Epithelial cell of proximal tubule (primary cell): ENCODE results near the gene EDARADD. TPM values are rescaled to one million over a fixed set of nuclear protein-coding genes. Genes with fewer than 3 reads are reported as not detected.

Source experiments
- DNase-seq: peaks from one replicate; pipeline ENCODE4 v3.0.0-alpha.2; 2011; ENCODE audit warnings: low read depth
- H3K4me3 ChIP-seq: 2 replicates; pipeline ENCODE4 v1.5.1; 2011; ENCODE audit warnings: low read depth, mild to moderate bottlenecking, low read length
- CTCF ChIP-seq: conservative IDR thresholded peaks from 2 replicates; pipeline ENCODE4 v1.5.1; 2012; ENCODE audit warnings: low read depth, mild to moderate bottlenecking, low read length
- total RNA-seq: library from RNA; depleted of rRNA; stranded (reverse); fragments of >200 nt; gene quantifications from 2 replicates; pipeline ENCODE4 v1.2.3, GENCODE V29; 2015

The EDARADD gene
- total RNA-seq, 1 donor from 2014 or later, result 1.1 TPM

DNA sequence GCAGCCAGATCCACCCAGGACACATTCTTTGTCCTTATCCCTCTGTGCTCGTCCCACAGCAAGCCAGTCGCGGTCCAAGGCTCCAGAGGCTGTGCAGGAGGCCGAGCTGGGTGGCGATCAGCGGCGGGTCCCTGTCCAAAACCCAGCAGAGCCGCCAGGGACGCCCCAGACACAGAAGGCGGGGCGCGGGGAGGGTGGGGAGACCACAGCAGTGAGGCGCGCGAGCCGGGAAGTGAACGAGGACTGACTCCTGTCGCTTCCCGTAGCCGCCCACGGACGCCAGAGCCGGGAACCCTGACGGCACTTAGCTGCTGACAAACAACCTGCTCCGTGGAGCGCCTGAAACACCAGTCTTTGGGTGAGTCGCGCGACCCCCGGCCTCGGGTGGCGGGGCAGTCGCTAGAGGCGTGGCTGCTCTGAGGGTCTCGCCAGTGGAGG lies 129.6 kb downstream of the EDARADD start, which contains the start of gene LGALS8:
TSS of gene LGALS8 (plus strand) at position 279 of the 438 bp plus-strand sequence. CDS start 2,089 bp downstream, outside the sequence.
- peak within 1 kb of the TSS; percentile 95 for H3K4me3 ChIP-seq
- DNase-seq, result no peak
- TF ChIP-seq CTCF, result no peak

DNA sequence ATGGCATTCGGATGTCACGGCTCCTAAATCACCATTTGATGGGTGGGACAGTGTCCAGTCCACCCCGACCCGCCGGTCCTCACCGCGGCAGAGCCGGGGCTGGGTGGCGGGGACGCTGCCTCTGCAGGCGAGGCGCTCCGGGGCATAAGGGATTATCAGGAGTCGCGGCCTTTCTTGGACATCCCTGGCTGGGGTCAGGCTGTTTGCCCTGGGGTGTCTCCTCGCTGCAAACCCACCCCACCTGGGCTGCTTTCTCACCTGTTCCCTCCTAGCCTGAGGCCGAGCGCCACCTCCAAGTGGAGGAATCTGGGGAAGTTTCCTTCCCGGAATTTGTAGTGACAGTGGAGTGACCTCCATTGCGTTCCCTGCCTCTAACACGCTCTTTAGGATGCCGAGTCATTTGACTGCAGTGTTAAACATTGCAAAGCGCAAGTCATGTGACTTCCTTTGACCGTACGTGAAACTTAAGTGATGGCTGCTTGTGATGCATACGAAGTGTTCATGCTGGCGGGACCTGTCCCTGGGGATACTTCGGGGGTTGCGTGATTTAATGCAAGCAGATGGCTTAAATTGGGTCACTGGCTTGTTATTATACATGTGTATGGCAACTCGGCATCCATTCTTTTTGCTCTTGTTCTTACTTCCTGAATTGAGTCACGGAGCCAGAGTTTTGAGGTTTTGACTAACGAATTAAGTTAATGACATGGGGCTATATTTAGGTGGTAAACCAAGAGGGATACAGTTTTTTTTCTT lies 130.2 kb downstream of the EDARADD start:
- no peak for TF ChIP-seq CTCF
- peak overlapping the region; percentile 95 for H3K4me3 ChIP-seq
- no peak for DNase-seq

DNA sequence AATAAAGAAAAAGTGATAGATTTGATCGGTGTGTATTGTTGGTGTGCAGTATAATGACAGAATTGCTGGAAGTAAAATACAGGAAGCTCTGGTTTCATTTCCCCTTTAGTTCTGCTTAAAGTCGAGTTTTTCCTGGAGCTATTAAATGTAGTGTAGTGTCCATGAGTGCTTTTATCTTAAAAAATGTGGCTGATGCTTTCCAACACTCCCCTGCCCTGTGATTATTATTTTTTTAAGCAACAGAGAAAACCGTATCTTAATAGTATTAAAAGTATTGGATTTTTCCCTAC lies 130.8 kb downstream of the EDARADD start:
- no peak for DNase-seq
- no peak for TF ChIP-seq CTCF
- peak overlapping the region; percentile 95 for H3K4me3 ChIP-seq

GRCh38 chr1:236526079-236526478 lies 132.0 kb downstream of the EDARADD start:
- no peak for DNase-seq

DNA sequence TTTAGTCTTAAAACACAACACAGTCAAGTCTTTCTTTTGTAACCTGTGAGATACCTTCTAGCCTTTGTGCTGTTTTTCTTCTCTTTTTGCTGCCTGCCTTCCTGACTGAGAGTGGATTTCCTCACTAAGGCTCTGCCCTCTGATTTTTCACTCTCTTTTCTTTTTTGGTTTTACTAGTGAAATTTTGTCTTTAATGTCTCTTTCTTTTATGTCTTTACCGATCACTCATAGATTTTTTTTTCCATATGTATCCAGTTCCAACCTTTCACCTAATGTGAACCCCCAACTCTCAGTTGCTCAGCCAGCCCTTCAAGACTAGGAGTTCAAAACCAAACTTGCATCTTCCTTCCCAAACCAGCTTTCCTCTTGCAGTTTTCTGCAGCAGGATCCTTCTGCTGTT lies 136.2 kb downstream of the EDARADD start:
- H3K4me3 ChIP-seq, result no peak overlapping the region
- no peak for DNase-seq
- no peak for TF ChIP-seq CTCF

More at GRCh38 chr1:236526079-236526478, 132.0 kb downstream of the EDARADD start:
- no peak overlapping the region for H3K4me3 ChIP-seq
- no peak for TF ChIP-seq CTCF

- TF ChIP-seq CTCF, result no peak
- no peak overlapping the region for H3K4me3 ChIP-seq
- DNase-seq, result no peak
Observed at GRCh38 chr1:236530959-236531358, 136.9 kb downstream of the EDARADD start.

DNA sequence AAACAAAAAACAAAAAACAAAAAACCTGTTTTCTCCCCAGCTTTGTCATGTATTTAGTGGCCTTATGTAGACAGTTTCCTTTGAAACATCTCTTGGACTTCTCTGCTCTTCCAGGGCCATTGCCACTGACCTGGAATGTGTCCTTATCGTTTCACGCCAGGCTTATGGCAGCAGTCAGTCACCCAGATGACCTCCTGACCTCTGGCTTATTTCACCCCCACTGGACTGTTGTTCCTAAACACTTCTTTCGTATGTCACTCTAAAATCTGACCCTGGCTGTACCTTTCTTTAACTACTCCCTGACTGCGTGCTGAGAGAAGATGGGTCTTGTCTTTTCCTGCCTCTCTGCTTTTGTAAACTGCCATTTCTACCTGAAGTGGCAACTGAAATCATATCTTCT lies 138.8 kb downstream of the EDARADD start:
- no peak overlapping the region for H3K4me3 ChIP-seq
- TF ChIP-seq CTCF, result no peak
- no peak for DNase-seq
